MCF 10A (cell line): ENCODE data around the gene DYNC1H1. TPM values are rescaled to one million over a fixed set of nuclear protein-coding genes. Genes with fewer than 3 reads are reported as not detected.
"Not testable (repeated sequence)": the region's sequence is repeated elsewhere in the genome, so short reads cannot be mapped to it uniquely, and the experiment has no call there.

ENCODE experiments used
- BruUV-seq: library from RNA; stranded (reverse); fragments of 400-500 nt; replicated peaks from 2 replicates; lab custom pipeline; 2021; lab: Mats Ljungman, UMichigan
- CTCF ChIA-PET: fragments of 300-600 bp; sonication (Branson Sonifier 250); formaldehyde crosslinking; extraction: SDS; loops from one replicate; lab custom pipeline; 2021; ENCODE audit warnings: antibody characterized with exemption, inconsistent platforms; lab: Yijun Ruan, JAX
- POLR2A ChIA-PET: fragments of 300-600, 350-650 bp; sonication (Branson Sonifier 250); formaldehyde crosslinking; extraction: SDS; loops from one replicate; lab custom pipeline; 2020; ENCODE audit warnings: antibody characterized with exemption, inconsistent platforms; lab: Yijun Ruan, JAX
- DNase-seq: peaks from one replicate; pipeline ENCODE4 v3.0.0-alpha.2; 2018; ENCODE audit not compliant: unreplicated experiment
- H3K27ac Mint-ChIP-seq: one replicate; pipeline ENCODE4 v1.8.0; 2022; ENCODE audit warnings: mild to moderate bottlenecking, low read depth, mixed read lengths; ENCODE audit not compliant: unreplicated experiment
- H3K27me3 Mint-ChIP-seq: one replicate; pipeline ENCODE4 v1.8.0; 2022; ENCODE audit warnings: mixed read lengths; ENCODE audit not compliant: insufficient read depth, unreplicated experiment
- H3K36me3 Mint-ChIP-seq: one replicate; pipeline ENCODE4 v1.8.0; 2022; ENCODE audit warnings: mild to moderate bottlenecking, moderate library complexity, mixed read lengths; ENCODE audit not compliant: insufficient read depth, unreplicated experiment
- H3K4me1 Mint-ChIP-seq: one replicate; pipeline ENCODE4 v1.8.0; 2022; ENCODE audit warnings: mixed read lengths; ENCODE audit not compliant: insufficient read depth, unreplicated experiment
- H3K4me3 Mint-ChIP-seq: one replicate; pipeline ENCODE4 v1.8.0; 2022; ENCODE audit warnings: mild to moderate bottlenecking, moderate library complexity, mixed read lengths; ENCODE audit not compliant: unreplicated experiment
- H3K9me3 Mint-ChIP-seq: one replicate; pipeline ENCODE4 v1.8.0; 2022; ENCODE audit warnings: mixed read lengths; ENCODE audit not compliant: unreplicated experiment
- intact Hi-C: fragments of 100-400 bp; cut with micrococcal nuclease; formaldehyde crosslinking; loops from 2 replicates; pipeline ENCODE4 v1.14.1; 2022
- total RNA-seq: library from RNA; stranded (reverse); gene quantifications from 2 replicates; pipeline ENCODE4 v1.2.3, GENCODE V29; 2022
- TF ChIP-seq, protein P1 (sequence below): fragments of 200-600 bp; IDR thresholded peaks from one replicate; pipeline ENCODE4 v1.8.0; 2022; ENCODE audit warnings: antibody characterized with exemption, mild to moderate bottlenecking; ENCODE audit not compliant: unreplicated experiment

Gene DYNC1H1
- total RNA-seq, 1 experiment from 2014 or later = 704 TPM

- no peaks in the 10 kb centered on the region for H3K9me3 Mint-ChIP-seq
- no peaks in the 10 kb centered on the region for H3K27me3 Mint-ChIP-seq
- POLR2A ChIA-PET = interaction anchor here (0.7 to 1.5 kb wide), 3 partner anchors 10 to 15 kb away, joined by 3 to 4 read pairs (median 3); no protein-coding TSS in a partner anchor
- no peak overlapping the region for H3K4me3 Mint-ChIP-seq
- H3K27ac Mint-ChIP-seq = no peak overlapping the region
- DNase-seq = no peak
- peaks cover 9% of the 10 kb centered on the region for H3K4me1 Mint-ChIP-seq
- TF ChIP-seq, protein P1, sequence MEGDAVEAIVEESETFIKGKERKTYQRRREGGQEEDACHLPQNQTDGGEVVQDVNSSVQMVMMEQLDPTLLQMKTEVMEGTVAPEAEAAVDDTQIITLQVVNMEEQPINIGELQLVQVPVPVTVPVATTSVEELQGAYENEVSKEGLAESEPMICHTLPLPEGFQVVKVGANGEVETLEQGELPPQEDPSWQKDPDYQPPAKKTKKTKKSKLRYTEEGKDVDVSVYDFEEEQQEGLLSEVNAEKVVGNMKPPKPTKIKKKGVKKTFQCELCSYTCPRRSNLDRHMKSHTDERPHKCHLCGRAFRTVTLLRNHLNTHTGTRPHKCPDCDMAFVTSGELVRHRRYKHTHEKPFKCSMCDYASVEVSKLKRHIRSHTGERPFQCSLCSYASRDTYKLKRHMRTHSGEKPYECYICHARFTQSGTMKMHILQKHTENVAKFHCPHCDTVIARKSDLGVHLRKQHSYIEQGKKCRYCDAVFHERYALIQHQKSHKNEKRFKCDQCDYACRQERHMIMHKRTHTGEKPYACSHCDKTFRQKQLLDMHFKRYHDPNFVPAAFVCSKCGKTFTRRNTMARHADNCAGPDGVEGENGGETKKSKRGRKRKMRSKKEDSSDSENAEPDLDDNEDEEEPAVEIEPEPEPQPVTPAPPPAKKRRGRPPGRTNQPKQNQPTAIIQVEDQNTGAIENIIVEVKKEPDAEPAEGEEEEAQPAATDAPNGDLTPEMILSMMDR = no peak
- CTCF ChIA-PET = no interaction called here
- peaks cover 24% of the 10 kb centered on the region for H3K36me3 Mint-ChIP-seq
- intact Hi-C loops = no loop called here
- BruUV-seq = no TSS peak
These were observed 110.1 kb downstream of the DYNC1H1 start for GRCh38 chr14:102074415-102074964.

DNA sequence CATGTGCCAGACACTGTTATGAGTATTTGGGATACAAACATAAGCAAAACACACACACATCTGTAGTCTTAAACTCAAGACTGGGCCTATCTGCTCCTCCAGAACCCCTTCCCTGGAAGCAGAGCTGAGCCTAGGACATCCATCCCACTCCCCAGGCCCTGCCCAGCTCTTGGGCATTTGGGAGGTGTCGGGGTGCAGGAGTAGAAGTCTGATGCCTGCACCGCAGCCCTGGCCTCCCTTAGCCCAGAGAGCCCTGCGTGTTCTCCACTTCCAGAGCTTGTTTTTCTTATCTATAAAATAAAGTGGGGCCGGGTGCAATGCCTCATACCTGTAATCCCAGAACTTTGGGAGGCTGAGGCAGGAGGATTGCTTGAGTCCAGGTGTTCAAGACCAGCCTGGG, 110.8 kb downstream of the DYNC1H1 start:
- ChIA-PET CTCF (interaction anchor here (0.6 kb wide), 1 partner anchor 12 kb away, joined by 3 read pairs; no protein-coding TSS in a partner anchor), POLR2A (interaction anchor here (1.4 to 1.5 kb wide), 2 partner anchors 9 to 12 kb away, joined by 3 to 4 read pairs; no protein-coding TSS in a partner anchor)
- H3K9me3 Mint-ChIP-seq = no peaks in the 10 kb centered on the region
- H3K27me3 Mint-ChIP-seq = no peaks in the 10 kb centered on the region
- no peak for DNase-seq
- BruUV-seq = no TSS peak
- H3K27ac Mint-ChIP-seq = no peak overlapping the region
- TF ChIP-seq, protein P1 = no peak
- intact Hi-C loops = no loop called here
- H3K4me1 Mint-ChIP-seq = peaks cover 9% of the 10 kb centered on the region
- peaks cover 27% of the 10 kb centered on the region for H3K36me3 Mint-ChIP-seq
- H3K4me3 Mint-ChIP-seq = no peak overlapping the region

DNA sequence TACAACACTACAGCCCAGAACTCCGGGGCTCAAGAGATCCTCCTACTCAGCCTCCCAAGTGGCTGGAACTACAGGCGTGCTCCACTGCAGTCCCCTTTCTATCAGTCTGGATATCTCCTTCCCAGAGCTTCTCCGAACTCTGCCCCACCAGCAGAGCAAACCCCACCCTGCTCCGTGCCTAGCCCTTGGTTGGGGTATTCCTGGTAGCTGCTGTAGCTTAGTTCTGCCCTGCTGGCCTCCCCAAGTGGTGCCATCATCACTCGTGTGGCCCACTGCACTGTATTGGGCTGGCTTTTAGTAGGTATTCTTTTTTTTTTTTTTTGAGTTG, 113.0 kb downstream of the DYNC1H1 start:
- peaks cover 47% of the 10 kb centered on the region for H3K36me3 Mint-ChIP-seq
- TF ChIP-seq, protein P1 = no peak
- H3K27ac Mint-ChIP-seq = no peak overlapping the region
- no peak for DNase-seq
- ChIA-PET POLR2A (interaction anchor here (0.7 kb wide), 1 partner anchor 12 kb away, joined by 3 read pairs; no protein-coding TSS in a partner anchor), CTCF (interaction anchor here (0.7 to 0.8 kb wide), 2 partner anchors 16 to 19 kb away, joined by 4 read pairs; no protein-coding TSS in a partner anchor)
- H3K9me3 Mint-ChIP-seq = no peaks in the 10 kb centered on the region
- H3K27me3 Mint-ChIP-seq = no peaks in the 10 kb centered on the region
- intact Hi-C loops = no loop called here
- no TSS peak for BruUV-seq
- H3K4me1 Mint-ChIP-seq = no peaks in the 10 kb centered on the region
- no peak overlapping the region for H3K4me3 Mint-ChIP-seq

GRCh38 chr14:102078361-102078791, 114.0 kb downstream of the DYNC1H1 start:
- H3K9me3 Mint-ChIP-seq, H3K4me3 Mint-ChIP-seq, H3K4me1 Mint-ChIP-seq, intact Hi-C loops, BruUV-seq, H3K27me3 Mint-ChIP-seq, DNase-seq: not testable (repeated sequence)
- ChIA-PET CTCF (interaction anchor here (1.7 kb wide), 1 partner anchor 18 kb away, joined by 5 read pairs; no protein-coding TSS in a partner anchor), POLR2A (interaction anchor here (0.7 to 1.0 kb wide), 2 partner anchors 11 to 113 kb away, joined by 3 to 4 read pairs; no protein-coding TSS in a partner anchor)
- H3K36me3 Mint-ChIP-seq = peaks cover 57% of the 10 kb centered on the region
- peak overlapping the region; percentile 85 for H3K27ac Mint-ChIP-seq
